VCaP (cell line): Measurements from ENCODE around the gene INAVA.

Source experiments
- H3K27ac ChIP-seq: fragments of 450-650 bp; 2 replicates; pipeline ENCODE4 v1.5.1; 2017
- CTCF ChIP-seq: fragments of 450-650 bp; conservative IDR thresholded peaks from 2 replicates; pipeline ENCODE4 v1.5.1; 2017; ENCODE audit warnings: mild to moderate bottlenecking, moderate library complexity

The INAVA gene

GRCh38 chr1:200900877-200901276, 6.2 kb downstream of the INAVA start:
- no peak overlapping the region for H3K27ac ChIP-seq
- TF ChIP-seq CTCF = no peak

DNA sequence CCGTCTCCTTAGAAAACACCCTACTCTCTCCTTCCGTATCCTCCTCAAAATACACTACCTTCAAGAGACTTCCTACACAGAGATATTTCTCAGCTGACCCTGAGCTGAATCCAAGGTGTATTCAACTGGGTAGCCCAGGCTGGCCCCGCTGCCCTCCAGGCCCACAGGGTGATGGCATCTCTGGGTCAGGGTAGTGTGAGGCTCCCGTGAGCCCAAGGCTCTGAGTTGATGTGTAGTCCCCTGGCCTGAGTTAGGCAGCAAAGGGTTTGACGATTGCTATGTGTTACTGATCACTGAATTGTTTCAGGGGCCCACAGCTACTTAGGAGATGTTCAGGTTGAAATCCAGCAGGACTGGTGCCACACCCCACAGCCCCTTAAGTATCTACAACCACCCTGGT, 6.7 kb downstream of the INAVA start:
- no peak for TF ChIP-seq CTCF
- H3K27ac ChIP-seq = no peak overlapping the region

DNA sequence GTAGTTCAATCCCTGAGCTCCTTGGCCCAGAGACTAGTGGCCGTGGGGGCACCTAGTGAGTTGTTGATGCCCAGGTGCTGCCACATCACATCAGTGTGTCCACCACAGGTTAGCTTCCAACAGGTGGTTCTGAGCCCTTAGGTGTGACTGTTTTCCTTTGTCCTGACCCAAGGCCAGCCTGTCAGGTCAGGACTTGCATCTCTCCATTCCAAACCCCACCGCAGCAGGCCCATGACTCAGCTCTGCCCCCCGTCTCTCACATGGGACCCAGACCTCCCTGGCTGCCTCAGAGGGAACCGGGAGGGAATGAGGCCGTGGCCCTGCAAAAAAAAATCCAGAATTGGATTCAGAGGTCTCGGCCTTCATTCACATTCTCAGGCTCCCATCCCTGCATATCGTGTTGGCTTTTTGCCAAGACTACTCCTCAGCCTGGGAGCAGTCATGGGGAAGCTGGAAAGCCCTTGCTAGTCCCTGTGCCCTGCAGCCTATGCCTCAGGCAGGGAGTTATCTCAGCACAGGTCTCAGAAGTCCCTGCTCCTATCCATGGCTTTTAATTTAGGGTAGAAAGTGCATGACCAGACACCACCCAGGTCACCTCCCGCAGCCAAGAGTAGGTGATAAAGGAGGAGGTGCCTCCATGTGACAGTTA, 7.2 kb downstream of the INAVA start:
- no peak overlapping the region for H3K27ac ChIP-seq
- no peak for TF ChIP-seq CTCF

DNA sequence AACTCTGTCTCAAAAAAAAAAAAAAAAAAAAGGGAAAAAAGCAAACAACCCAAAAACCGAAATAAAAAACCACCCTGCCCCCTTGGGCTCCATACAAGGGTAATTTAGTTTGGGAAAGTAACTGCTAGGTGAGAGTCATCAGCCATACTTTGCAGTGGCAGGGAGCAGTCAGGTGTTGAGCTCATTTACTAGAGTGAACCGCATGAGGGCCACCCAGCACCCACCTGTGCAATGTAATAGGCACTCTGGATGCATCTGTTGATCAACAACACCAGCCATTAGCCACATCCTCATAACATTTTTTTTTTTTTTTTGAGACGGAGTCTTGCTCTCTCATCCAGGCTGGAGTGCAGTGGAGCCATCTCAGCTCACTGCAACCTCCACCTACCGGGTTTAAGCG, 9.1 kb downstream of the INAVA start:
- no peak overlapping the region for H3K27ac ChIP-seq
- TF ChIP-seq CTCF = no peak

GRCh38 chr1:200904772-200905171, 10.1 kb downstream of the INAVA start:
- no peak overlapping the region for H3K27ac ChIP-seq

GRCh38 chr1:200905411-200906052, 10.8 kb downstream of the INAVA start:
- TF ChIP-seq CTCF = no peak
- no peak overlapping the region for H3K27ac ChIP-seq

More at GRCh38 chr1:200904772-200905171, 10.1 kb downstream of the INAVA start:
- no peak for TF ChIP-seq CTCF

DNA sequence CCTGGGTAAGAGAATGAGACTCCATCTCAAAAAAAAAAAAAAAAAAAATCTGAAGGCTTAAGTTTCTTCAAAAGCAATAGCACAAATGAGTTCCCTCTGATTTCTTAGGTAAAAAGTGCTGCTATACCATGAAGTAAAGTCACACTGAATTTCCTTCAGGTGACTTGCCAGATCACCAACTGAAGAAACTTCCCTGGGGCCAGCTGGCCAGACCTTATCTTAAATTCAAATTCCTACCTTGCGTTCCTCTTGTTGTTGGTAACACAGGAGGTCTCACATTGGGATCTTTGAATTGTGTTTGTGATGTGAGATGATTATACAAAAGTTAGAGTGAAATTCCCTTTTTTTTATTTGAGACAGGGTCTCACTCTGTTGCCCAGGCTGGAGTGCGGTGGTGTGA, 11.8 kb downstream of the INAVA start:
- TF ChIP-seq CTCF = no peak
- H3K27ac ChIP-seq = no peak overlapping the region
